Aorta (tissue), 5 donors: ENCODE data around the gene TRRAP. TPM values are rescaled to one million over a fixed set of nuclear protein-coding genes. Genes with fewer than 3 reads are reported as not detected.

Experiments
- ATAC-seq: fragments of 200-7000 bp; cut with Tn5 transposase; one replicate; pipeline ENCODE4 v1.9.1; 2022; ENCODE audit warnings: moderate library complexity; ENCODE audit not compliant: low FRiP score
- DNase-seq, 2 donors: peaks; one replicate each; pipeline ENCODE4 v3.0.0-alpha.2; 2020
- H3K27ac ChIP-seq, 2 donors: one replicate each; pipeline ENCODE4 v1.5.1; 2013; ENCODE audit warnings: low read length in 2 of 2, mild to moderate bottlenecking in 2 of 2, moderate library complexity in 2 of 2, control low read depth in 1 of 2, inconsistent platforms in 1 of 2, low read depth in 1 of 2
- H3K27me3 ChIP-seq, 2 donors: one replicate each; pipeline ENCODE4 v1.6.1; 2013; ENCODE audit warnings: control low read depth in 1 of 2, low read length in 1 of 2, mild to moderate bottlenecking in 1 of 2, moderate library complexity in 1 of 2; ENCODE audit not compliant: insufficient read depth in 2 of 2, control insufficient read depth in 1 of 2
- H3K36me3 ChIP-seq, 2 donors: one replicate each; pipeline ENCODE4 v1.6.1; 2013; ENCODE audit warnings: control low read depth in 1 of 2, low read length in 1 of 2, mild to moderate bottlenecking in 1 of 2; ENCODE audit not compliant: insufficient read depth in 2 of 2, control insufficient read depth in 1 of 2
- H3K4me1 ChIP-seq, 2 donors: one replicate each; pipeline ENCODE4 v1.6.1; 2013; ENCODE audit warnings: low read length in 2 of 2, control low read depth in 1 of 2, mild to moderate bottlenecking in 1 of 2, moderate library complexity in 1 of 2; ENCODE audit not compliant: insufficient read depth in 2 of 2, control insufficient read depth in 1 of 2
- H3K4me3 ChIP-seq, 2 donors: one replicate each; pipeline ENCODE4 v1.5.1; 2013; ENCODE audit warnings: low read length in 2 of 2, control low read depth in 1 of 2, mild to moderate bottlenecking in 1 of 2
- H3K9me3 ChIP-seq: one replicate; pipeline ENCODE4 v1.6.1; 2013; ENCODE audit warnings: mild to moderate bottlenecking, low read length; ENCODE audit not compliant: control insufficient read depth
- WGBS, 2 donors: extraction: QIAGEN DNeasy Blood & Tissue Kit; methylation state at CpG; one replicate each; pipeline ENCODE4 v1.1.7; 2013; 5-methylcytosine and 5-hydroxymethylcytosine counted together
- intact Hi-C, 2 donors: fragments of 100-400 bp; cut with DNase I; formaldehyde crosslinking; loops; one replicate each; pipeline versions ENCODE4 v1.14.2 to v1.15.0; 2022
- polyA plus RNA-seq, 2 donors: library from polyadenylated mRNA; stranded (reverse); fragments of 200-250 nt; gene quantifications; one replicate each; pipeline ENCODE4 v1.2.3, GENCODE V29; 2013
- total RNA-seq, 2 donors: library from RNA; stranded (reverse); fragmentation: NEBNext Ultra II Directional; extraction: Animal tissue kit (Norgen Biotek cat#: 25700); gene quantifications; one replicate each; pipeline ENCODE4 v1.2.1, GENCODE V29; 2021
- donor health status: healthy with polysubstance abuse.
- donor health status: Bipolar disorder and iron deficiency.
- donor health status: DM: no; HTN: no; CAD: no.
- donor health status: DM: no; HTN: no; CAD: no.
- donor health status: DM: yes; HTN: yes; CAD: no.

TRRAP gene
- total and polyA plus RNA-seq, 4 donors, result 2.4 to 41.9 (median 23.2) TPM

- Histone ChIP-seq H3K27ac (no peak overlapping the region), H3K27me3 (no peaks in the 10 kb centered on the region), H3K4me3 (no peak overlapping the region), H3K4me1 (no peaks in the 10 kb centered on the region), H3K36me3 (peaks cover 0 to 19% of the 10 kb centered on the region in 2 donors), H3K9me3 (no peaks in the 10 kb centered on the region)
- 97 to 98% methylated on average over 24 of the region's 24 CpGs for WGBS, 2 donors
- intact Hi-C loops, result no loop called here
- peak in 1 of 2 donors; percentile 31 for DNase-seq
- ATAC-seq, result no peak
Observed at GRCh38 chr7:99011341-99011705, 133.0 kb downstream of the TRRAP start.

GRCh38 chr7:99011706-99012404 lies 133.5 kb downstream of the TRRAP start:
- no peak for ATAC-seq

GRCh38 chr7:99012722-99013121 lies 134.4 kb downstream of the TRRAP start:
- Histone ChIP-seq H3K27ac (no peak overlapping the region), H3K9me3 (no peaks in the 10 kb centered on the region), H3K4me3 (no peak overlapping the region), H3K36me3 (peaks cover 0 to 15% of the 10 kb centered on the region in 2 donors), H3K27me3 (no peaks in the 10 kb centered on the region), H3K4me1 (no peaks in the 10 kb centered on the region)
- DNase-seq (peak in 1 of 2 donors; percentile 2), ATAC-seq (no peak)
- WGBS, 2 donors, result 96 to 97% methylated on average over 13 of the region's 13 CpGs
- intact Hi-C loops, result no loop called here

More at GRCh38 chr7:99011706-99012404, 133.5 kb downstream of the TRRAP start:
- H3K27ac ChIP-seq, result no peak overlapping the region
- DNase-seq, result peak in 1 of 2 donors; percentile 42
- H3K27me3 ChIP-seq, result no peaks in the 10 kb centered on the region
- H3K4me1 ChIP-seq, result no peaks in the 10 kb centered on the region
- intact Hi-C loops, result no loop called here
- H3K9me3 ChIP-seq, result no peaks in the 10 kb centered on the region
- 94% methylated on average over 36 of the region's 36 CpGs for WGBS, 2 donors
- H3K36me3 ChIP-seq, result peaks cover 0 to 17% of the 10 kb centered on the region in 2 donors
- no peak overlapping the region for H3K4me3 ChIP-seq

GRCh38 chr7:99013266-99014112 lies 135.2 kb downstream of the TRRAP start:
- WGBS, 2 donors, result 95 to 97% methylated on average over 25 of the region's 25 CpGs

GRCh38 chr7:99014113-99014985 lies 136.0 kb downstream of the TRRAP start:
- WGBS, 2 donors, result 94% methylated on average over 18 of the region's 18 CpGs
- no peaks in the 10 kb centered on the region for H3K4me1 ChIP-seq
- H3K27me3 ChIP-seq, result no peaks in the 10 kb centered on the region
- no peaks in the 10 kb centered on the region for H3K9me3 ChIP-seq
- no peak for ATAC-seq
- peaks cover 0 to 8% of the 10 kb centered on the region in 2 donors for H3K36me3 ChIP-seq
- intact Hi-C loops, result no loop called here
- H3K27ac ChIP-seq, result no peak overlapping the region
- no peak overlapping the region for H3K4me3 ChIP-seq
- DNase-seq, result peak in 1 of 2 donors; percentile 33

More at GRCh38 chr7:99013266-99014112, 135.2 kb downstream of the TRRAP start:
- peak; percentile 6 for ATAC-seq
- Histone ChIP-seq H3K27ac (no peak overlapping the region), H3K27me3 (no peaks in the 10 kb centered on the region), H3K36me3 (peaks cover 0 to 11% of the 10 kb centered on the region in 2 donors), H3K4me1 (no peaks in the 10 kb centered on the region), H3K4me3 (no peak overlapping the region), H3K9me3 (no peaks in the 10 kb centered on the region)
- peak in 1 of 2 donors; percentile 40 for DNase-seq
- intact Hi-C loops, result no loop called here

GRCh38 chr7:99016196-99016595 lies 137.9 kb downstream of the TRRAP start:
- no peaks in the 10 kb centered on the region for H3K4me1 ChIP-seq
- WGBS, 2 donors, result 95 to 97% methylated on average over 8 of the region's 8 CpGs
- no peaks in the 10 kb centered on the region for H3K9me3 ChIP-seq
- H3K27me3 ChIP-seq, result no peaks in the 10 kb centered on the region
- intact Hi-C loops, result no loop called here
- peaks cover 0 to 5% of the 10 kb centered on the region in 2 donors for H3K36me3 ChIP-seq
- DNase-seq, result peak in 1 of 2 donors; percentile 12
- ATAC-seq, result no peak
- no peak overlapping the region for H3K4me3 ChIP-seq
- no peak overlapping the region for H3K27ac ChIP-seq

GRCh38 chr7:99019523-99020412 lies 141.4 kb downstream of the TRRAP start:
- DNase-seq (peak in 1 of 2 donors; percentile 5), ATAC-seq (no peak)
- no peaks in the 10 kb centered on the region for H3K27me3 ChIP-seq
- H3K9me3 ChIP-seq, result no peaks in the 10 kb centered on the region
- intact Hi-C loops, result no loop called here
- WGBS, 2 donors, result 67 to 69% methylated on average over 12 of the region's 12 CpGs
- H3K27ac ChIP-seq, result peak overlapping the region in 1 of 2 donors; percentile 19
- no peaks in the 10 kb centered on the region for H3K36me3 ChIP-seq
- peaks cover 0 to 4% of the 10 kb centered on the region in 2 donors for H3K4me1 ChIP-seq
- H3K4me3 ChIP-seq, result no peak overlapping the region

GRCh38 chr7:99020413-99020715 lies 142.0 kb downstream of the TRRAP start:
- Histone ChIP-seq H3K27me3 (no peaks in the 10 kb centered on the region), H3K4me3 (no peak overlapping the region), H3K36me3 (no peaks in the 10 kb centered on the region), H3K27ac (peak overlapping the region in 1 of 2 donors; percentile 19), H3K4me1 (peaks cover 0 to 4% of the 10 kb centered on the region in 2 donors), H3K9me3 (no peaks in the 10 kb centered on the region)
- 94 to 97% methylated on average over 3 of the region's 3 CpGs for WGBS, 2 donors
- intact Hi-C loops, result no loop called here
- ATAC-seq, result no peak
- no peak for DNase-seq
